ENCODE results near the gene HPCA. TPM values are rescaled to one million over a fixed set of nuclear protein-coding genes. Genes with fewer than 3 reads are reported as not detected.

The HPCA gene
- not detected in 2 replicates for total RNA-seq (2014; rRNA removed; shearing (Covaris generic); ENCODE audit: low replicate concordance)

DNA sequence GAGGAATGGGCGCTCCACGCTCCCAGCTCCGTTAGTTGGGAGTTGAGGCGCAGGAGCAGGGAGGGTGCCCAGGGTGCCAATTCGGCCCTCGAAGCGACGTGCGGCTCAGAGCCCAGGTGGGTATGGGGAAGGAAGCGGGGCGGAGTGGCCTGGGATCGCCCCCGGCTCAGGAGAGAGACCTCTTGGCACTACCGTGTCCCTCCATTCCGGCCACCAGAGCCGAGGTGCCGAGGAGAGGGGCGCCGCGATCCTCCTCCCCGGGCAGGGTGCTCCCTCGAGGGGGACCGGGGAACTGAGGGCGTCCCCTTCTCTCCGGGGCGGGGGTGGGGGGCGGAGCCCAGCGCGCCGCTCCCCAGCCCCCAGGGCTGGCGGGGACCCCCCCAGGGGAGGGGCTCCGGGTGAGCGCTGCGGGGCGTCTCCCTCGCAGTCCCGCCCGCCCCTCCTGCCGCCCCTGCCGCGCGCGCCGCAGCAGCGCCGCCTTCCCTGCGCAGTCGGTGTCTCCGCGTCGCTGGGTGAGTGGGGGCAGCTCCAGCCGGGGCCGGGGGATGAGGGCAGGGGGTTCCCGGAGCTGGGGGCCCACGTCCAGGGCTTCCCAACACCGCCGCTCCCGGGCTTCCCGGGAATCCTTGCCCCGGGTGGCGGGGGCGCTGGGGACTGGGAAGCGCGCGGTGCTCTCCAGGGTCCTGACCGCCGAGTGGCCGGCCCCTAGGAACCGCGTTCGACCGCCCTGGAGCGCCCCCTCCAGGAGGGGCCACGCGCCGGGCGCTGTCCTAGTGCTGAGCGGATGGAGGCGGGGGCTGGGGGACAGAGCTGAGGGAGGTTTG is at the start of gene HPCA:
Gene HPCA (plus strand): TSS at position 488 of the 824 bp plus-strand sequence. CDS start 2,408 bp downstream, outside the sequence.
- Histone ChIP-seq H3K4me3 (no peak within 1 kb of the TSS), H3K27me3 (peaks cover 7% of the 10 kb centered on the region; the same call in 1 of the 2 replicates), H3K36me3 (no peaks in the 10 kb centered on the region), H3K9me3 (no peaks in the 10 kb centered on the region)
- DNase-seq = peak; percentile 62

DNA sequence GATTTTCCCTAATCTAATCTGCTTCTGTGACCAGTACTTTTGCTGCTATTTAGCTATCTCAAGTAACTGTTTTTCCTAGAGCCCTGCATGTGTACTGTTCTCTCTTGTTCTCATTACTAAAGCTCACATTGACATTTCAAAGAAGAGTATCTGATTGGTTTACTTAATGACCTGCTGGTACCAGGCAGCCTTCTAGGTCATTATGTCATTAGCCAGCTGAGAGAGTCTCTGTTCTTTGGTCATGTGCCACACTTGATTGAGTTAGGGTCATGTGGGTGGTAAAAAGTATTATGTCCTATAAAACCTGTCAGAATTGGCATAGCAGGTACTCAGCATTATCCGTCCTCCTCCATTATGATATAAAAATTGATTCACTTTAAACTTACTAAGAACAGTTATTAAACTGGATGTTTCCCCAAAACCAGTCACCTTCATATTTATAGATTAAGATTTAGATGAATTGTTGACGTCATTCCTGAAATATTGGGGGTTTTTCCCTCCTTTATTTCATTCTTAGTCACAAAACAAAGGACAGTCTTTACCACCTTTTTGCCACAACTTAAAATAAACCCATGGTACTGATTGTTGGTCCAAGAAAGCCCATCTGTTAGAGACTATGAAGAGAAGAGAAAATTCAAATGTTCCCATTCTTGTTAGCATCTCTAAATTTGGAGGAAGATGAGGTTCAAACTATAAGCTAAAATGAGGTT is 37.8 kb upstream of the HPCA start:
- Histone ChIP-seq H3K4me3 (no peak overlapping the region), H3K27me3 (no peaks in the 10 kb centered on the region), H3K36me3 (peaks cover 58% of the 10 kb centered on the region), H3K9me3 (no peaks in the 10 kb centered on the region)
- DNase-seq = no peak

DNA sequence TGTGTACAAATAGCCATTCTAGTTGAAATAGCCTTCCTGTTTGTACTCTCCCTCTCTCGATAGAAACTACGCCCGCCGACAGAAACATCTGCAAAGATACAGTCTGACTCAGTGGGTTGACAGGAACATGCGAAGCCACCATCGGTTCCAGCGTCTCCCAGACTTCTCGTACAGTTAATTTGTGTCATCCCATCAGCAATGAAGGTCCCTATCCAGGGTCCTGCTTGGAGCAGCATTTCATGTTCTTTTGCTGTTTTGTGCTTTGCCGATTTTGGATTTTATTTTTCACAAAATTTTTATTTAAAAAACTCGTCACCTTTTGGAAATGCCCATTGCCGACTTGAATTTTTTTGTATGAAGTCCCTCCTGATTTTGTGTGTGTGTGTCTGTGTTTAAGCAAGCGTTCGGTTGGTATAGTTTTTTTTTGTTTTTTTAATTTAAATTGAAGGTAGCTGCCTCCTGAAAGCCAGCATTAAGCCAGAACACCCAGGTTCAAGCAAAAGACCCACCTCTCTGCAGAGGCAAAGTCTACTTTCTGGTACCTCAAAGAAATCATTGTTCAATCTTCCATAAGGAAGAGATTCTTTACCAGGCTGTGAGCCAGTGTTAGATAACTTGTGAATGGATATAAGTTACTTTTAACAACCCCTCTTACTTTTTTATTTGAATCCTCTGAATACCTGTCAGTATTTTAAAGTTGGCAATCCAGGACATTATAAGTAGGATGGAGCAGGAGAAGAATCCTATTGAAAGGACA is 30.3 kb upstream of the HPCA start:
- no peak for DNase-seq
- H3K27me3 ChIP-seq = no peaks in the 10 kb centered on the region
- H3K36me3 ChIP-seq = peaks cover 59% of the 10 kb centered on the region
- no peaks in the 10 kb centered on the region for H3K9me3 ChIP-seq
- H3K4me3 ChIP-seq = no peak overlapping the region

DNA sequence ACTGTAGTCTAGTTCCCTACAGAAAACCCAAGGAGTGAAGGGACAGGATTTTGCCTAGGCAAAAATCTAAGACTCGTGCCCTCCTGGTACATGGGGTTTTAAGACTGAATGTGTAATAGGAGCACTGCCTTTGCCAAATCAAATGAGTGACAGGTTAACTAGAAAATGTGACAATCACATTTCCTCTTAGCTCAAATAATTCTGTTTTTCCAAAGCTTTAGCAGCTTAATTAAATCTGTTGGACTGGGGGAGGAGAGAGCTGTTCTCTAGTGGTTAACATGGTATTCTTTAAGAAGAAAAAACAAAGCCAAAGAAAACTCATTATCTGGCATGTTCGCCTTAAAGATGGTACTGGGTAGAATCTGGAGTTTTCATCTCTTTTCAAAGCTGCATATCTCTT is 28.2 kb upstream of the HPCA start:
- no peaks in the 10 kb centered on the region for H3K9me3 ChIP-seq
- H3K27me3 ChIP-seq = no peaks in the 10 kb centered on the region
- no peak for DNase-seq
- H3K36me3 ChIP-seq = peaks cover 69% of the 10 kb centered on the region
- H3K4me3 ChIP-seq = no peak overlapping the region

DNA sequence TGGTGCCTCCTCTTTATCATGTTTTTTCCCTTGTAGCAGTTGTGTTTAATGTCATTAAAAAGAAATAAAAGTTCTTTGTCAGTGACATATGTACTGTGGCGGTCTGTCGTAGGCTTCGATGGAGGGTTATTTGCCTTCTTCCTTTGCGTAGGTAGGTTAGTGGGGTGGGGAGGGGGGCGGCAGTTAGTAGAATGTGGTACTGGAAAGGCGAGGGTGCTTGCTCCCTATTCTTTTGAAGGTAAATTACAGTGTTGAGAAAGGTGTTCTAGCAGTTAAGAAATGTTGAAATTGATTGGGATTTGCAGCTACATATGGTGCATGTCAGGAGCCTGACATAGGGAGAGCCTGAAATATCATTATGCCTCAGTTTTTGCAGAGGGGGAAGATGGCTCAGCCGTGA is 27.5 kb upstream of the HPCA start:
- Histone ChIP-seq H3K27me3 (no peaks in the 10 kb centered on the region), H3K36me3 (peaks cover 65% of the 10 kb centered on the region), H3K4me3 (no peak overlapping the region), H3K9me3 (no peaks in the 10 kb centered on the region)
- no peak for DNase-seq

DNA sequence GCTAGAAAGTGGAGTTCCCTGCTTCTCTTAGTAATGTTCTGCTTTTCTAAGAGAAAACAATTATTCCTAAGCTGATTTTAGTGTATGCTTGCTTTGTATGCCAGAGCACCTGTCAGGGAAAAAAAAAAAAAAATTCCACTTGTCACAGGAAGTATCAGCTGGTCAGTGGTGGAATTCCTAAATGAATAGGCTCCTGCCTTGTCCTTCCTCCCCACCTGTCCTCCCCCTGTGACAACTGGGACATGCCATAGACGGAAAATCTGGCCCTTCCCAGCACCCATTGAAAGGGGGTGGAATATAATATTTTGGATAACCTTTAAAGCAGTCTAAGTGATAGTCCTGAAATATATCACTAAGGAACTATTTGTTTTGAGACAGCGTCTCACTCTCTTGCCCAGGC is 26.4 kb upstream of the HPCA start:
- Histone ChIP-seq H3K27me3 (no peaks in the 10 kb centered on the region), H3K36me3 (peaks cover 54% of the 10 kb centered on the region), H3K9me3 (no peaks in the 10 kb centered on the region), H3K4me3 (no peak overlapping the region)
- DNase-seq = no peak

DNA sequence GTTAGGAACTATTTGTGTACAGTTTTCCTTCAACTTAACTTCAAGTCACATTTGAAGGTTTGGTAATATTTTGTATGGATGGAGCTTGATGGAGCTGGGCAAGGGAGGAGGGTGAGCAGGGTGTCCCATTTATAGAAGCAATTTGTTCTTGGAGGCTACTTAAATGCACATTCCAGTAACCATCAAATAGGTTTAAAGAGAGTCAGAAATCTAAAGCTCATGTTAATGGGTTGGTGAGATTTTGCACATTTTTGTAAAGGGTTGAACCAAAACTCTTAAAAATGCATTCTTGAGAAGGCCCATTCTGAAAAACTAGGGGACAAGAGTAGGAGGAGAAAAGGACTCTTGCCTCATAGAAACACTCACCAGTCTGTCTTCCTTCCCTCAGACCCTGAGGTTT is 25.7 kb upstream of the HPCA start:
- Histone ChIP-seq H3K36me3 (peaks cover 47% of the 10 kb centered on the region), H3K4me3 (no peak overlapping the region), H3K27me3 (no peaks in the 10 kb centered on the region), H3K9me3 (no peaks in the 10 kb centered on the region)
- no peak for DNase-seq

DNA sequence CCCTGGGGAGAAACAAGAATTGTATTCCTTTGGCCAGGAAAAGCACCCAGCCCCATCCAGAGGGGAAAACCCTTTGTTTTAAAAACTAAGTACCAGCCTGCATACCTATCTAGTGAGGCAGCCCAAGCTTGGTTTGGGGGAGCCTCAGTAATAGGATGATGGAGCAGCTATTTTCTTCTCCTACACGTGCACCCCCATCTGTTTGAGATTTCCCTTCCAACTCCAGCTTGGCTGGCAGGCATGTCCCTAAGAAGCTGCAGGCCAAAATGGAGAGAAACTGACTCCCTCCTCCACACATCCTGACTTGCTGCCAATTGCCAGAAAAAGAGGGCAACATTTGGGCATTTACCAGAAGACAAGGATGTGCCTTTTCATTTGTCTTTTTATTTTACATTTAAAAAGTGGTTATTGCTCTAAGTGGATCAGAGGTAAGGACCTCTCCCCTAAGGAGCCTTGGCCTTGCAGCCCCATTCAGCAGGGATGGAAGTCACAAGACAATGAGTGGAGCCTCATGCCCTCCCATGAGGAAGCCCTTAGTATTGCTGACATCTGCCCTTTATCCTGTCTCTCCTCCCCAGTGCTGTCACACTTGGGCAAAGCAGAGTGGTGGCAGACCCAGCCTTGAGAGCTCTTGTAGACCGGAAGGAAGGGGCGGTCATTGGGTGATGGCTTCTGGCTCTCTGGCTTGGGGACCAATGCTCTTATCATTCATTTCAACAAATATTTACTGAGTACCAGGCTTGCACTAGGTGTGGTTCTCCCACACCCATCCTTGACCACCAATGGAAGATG is 24.2 kb upstream of the HPCA start:
- Histone ChIP-seq H3K27me3 (no peaks in the 10 kb centered on the region), H3K4me3 (no peak overlapping the region), H3K36me3 (peaks cover 34% of the 10 kb centered on the region), H3K9me3 (no peaks in the 10 kb centered on the region)
- DNase-seq = peak; percentile 23

DNA sequence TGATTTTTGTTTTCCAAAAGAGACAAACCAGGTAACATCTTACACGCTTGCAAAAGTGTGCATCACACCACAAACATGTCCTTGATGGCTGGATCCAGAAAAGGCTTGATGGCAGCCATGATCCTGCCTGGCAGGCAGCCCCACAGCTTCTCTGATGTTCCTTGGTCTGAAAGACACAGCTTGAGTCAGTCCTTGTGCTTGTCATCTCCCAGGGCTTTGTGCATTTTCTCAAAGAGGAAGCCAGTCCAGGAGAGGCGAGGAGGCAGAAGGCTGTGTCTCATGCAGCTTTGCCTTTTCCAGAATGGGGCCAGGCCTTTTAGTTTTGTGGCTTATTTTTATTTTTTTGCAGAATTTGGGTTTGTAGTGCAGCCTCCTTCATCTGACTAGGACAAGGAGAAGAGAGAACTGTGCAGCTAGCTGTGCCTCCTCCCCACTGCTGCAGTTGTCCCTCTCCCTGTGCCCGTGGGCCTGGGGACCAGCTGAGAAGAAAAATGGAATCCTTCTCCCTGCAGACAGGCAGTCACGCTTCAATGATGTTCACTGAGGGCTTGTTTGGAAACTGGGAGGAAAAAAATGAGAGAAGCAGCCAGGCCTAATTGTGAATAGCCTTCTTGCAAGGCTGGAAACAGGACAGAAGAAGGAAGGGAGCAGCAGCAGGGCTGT is 22.9 kb upstream of the HPCA start:
- no peaks in the 10 kb centered on the region for H3K9me3 ChIP-seq
- no peak for DNase-seq
- no peak overlapping the region for H3K4me3 ChIP-seq

DNA sequence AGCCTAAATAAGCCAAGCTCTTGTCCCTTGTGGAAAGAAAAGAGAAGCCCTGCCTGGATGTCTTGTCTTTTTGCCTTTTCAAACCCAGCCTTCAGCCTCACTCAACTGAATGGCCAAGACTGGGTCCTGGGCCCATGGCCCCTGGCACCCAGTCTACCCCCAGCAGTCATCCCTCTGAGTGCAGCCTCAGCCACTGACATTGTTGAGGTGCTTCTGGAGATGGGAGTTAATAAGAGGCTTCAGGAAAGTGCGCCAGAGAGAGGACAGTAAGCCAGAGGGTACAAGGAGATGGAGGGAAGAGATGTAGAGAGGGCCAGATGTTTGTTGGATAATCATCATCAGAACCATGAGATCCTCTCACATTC is 22.4 kb upstream of the HPCA start:
- Histone ChIP-seq H3K4me3 (no peak overlapping the region), H3K36me3 (peaks cover 28% of the 10 kb centered on the region), H3K27me3 (no peaks in the 10 kb centered on the region), H3K9me3 (no peaks in the 10 kb centered on the region)
- no peak for DNase-seq

More for the DNA sequence above, 22.9 kb upstream of the HPCA start:
- H3K36me3 ChIP-seq = peaks cover 30% of the 10 kb centered on the region
- no peaks in the 10 kb centered on the region for H3K27me3 ChIP-seq

DNA sequence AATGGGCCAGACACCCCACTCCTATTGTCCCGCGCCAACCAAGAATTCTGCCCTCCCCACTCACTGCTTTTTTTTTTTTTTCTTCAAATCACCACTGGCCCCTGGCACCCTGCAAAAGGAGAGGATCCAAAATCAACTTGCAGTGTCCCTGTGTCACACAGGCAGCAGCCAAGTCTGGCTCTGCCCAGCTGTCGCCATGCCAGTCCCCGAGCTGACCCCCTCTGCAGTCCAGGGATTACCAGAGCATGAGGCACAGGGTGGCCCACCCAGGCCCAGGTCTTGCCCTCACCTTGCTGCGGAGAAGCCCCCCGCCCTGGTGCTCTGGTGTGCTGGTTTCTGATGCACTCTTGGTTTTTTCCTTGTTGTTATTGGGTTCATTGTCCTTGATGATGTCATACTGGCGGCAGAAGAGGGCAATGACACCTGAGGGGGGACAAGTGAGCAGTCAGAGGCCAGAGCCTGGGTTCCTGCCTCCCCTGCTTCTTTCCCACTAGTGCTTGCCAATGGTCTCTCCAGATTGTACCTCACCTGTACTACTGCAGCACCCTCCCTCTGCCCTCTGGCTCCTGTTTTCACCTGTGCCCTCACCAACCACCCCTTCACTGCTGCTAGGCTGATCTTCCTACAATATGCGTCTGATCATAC is 21.8 kb upstream of the HPCA start:
- H3K27me3 ChIP-seq = no peaks in the 10 kb centered on the region
- DNase-seq = no peak
- H3K9me3 ChIP-seq = no peaks in the 10 kb centered on the region
- no peak overlapping the region for H3K4me3 ChIP-seq
- H3K36me3 ChIP-seq = peaks cover 28% of the 10 kb centered on the region

DNA sequence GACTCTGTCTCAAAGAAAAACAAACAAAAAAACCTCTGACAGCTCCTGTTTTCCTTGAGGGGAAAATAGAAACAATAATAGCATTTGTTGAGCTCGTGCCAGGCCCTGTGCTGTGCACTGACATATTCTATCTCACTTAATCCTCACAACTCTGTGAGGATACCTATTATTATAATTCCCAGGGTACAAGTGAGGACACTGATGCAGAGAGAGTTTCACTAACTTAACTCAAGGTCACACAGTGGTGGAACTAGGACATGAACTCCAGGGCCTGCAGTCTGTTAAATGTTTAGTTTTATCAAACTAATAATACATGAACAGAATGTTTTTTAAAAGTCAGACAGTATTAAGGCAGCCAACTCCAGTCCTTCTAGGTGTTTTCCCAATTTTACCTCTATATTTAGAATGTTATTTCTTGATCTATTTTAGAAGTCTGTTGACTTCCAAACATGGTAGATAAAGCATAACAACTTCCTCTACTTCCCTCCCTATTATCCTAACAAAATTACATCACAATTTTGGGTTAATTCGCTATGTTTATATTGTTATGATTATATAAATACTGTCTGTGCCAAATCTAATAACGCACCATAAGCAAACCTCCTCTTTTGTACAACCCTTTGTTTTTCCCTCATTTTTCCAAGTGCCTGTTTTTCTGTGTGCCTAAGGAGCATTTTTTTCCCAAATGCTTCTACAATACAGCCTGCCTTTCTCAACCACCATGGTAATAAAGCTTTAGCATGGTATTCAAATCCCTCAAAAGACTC is 20.5 kb upstream of the HPCA start:
- Histone ChIP-seq H3K36me3 (peaks cover 22% of the 10 kb centered on the region), H3K4me3 (no peak overlapping the region), H3K27me3 (no peaks in the 10 kb centered on the region), H3K9me3 (no peaks in the 10 kb centered on the region)
- DNase-seq = no peak

DNA sequence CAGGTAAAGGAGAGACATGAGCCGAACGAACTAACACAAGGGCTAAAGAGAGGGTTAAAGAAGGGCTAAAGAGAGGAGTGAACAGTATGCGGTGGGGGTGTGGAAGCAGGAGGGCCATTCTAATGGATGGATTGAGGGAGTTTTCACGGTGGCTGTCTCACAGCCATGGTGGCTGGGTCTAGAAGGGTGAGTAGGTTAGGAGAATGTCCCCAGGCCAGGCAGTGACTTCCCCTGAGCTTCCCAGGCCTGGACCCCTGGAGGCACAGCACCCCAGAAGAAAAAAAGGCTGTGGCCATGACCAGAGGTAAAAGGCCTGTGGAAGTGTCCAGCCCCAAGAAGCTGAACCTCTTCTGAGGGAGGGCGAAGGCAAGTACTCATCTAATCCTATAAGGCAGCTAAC is 19.1 kb upstream of the HPCA start:
- peaks cover 10% of the 10 kb centered on the region for H3K36me3 ChIP-seq
- no peak overlapping the region for H3K4me3 ChIP-seq
- no peaks in the 10 kb centered on the region for H3K27me3 ChIP-seq
- no peaks in the 10 kb centered on the region for H3K9me3 ChIP-seq
- DNase-seq = no peak

DNA sequence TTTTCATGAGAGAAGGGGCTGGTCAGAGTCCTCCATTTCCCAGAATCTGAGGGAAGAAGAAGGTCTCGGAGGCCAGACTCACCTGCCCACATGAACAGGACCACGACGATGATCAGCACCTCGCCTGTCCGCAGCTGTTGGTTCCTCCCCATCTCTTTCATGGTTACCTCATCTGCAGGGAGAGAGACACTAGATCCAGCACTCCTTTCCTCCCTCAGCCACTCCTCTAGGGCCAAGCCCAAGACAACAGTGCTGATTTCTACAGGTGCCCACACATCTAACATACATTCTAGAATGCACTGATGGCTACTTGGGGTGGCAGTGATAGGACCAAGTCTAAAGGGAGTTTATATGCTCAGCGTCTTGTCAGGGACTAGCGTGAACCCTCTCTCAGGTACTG is 18.6 kb upstream of the HPCA start:
- DNase-seq = no peak
- Histone ChIP-seq H3K9me3 (no peaks in the 10 kb centered on the region), H3K36me3 (peaks cover 5% of the 10 kb centered on the region), H3K27me3 (no peaks in the 10 kb centered on the region), H3K4me3 (no peak overlapping the region)

DNA sequence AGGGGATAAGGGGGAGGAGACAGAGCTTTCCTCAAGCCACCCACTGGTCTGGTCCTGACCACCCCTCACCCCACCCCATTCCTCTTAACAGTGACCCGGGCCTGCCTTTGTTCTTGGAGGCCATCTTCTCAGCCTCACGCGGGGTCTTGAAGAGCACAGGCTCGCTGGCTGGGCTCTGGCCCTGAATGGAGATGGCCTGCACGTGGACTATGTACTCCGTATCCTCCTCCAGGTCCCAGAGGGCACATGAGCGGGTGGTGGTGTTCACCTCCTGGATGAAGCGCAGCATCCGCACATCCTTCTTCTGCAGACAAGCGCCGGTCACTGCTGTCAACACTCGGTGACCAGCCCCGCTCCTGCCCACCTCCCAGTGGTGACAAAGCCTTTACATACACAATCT is 18.2 kb upstream of the HPCA start:
- Histone ChIP-seq H3K9me3 (no peaks in the 10 kb centered on the region), H3K36me3 (peaks cover under 1% of the 10 kb centered on the region; the same call in 1 of the 2 replicates), H3K4me3 (no peak overlapping the region), H3K27me3 (no peaks in the 10 kb centered on the region)
- no peak for DNase-seq

All from MG63 (cell line).